GM19351 (cell line): ENCODE data around the gene TMEM51.
"Not testable (repeated sequence)": the region's sequence is repeated elsewhere in the genome, so short reads cannot be mapped to it uniquely, and the experiment has no call there.

Experiments used
- ATAC-seq: cut with Tn5 transposase; IDR thresholded peaks from one replicate; pipeline ENCODE4 v1.9.1; 2021; ENCODE audit warnings: mild to moderate bottlenecking, moderate library complexity; ENCODE audit not compliant: unreplicated experiment

TMEM51 gene

GRCh38 chr1:15125101-15125745 lies 28.3 kb upstream of the TMEM51 start:
- no peak for ATAC-seq

DNA sequence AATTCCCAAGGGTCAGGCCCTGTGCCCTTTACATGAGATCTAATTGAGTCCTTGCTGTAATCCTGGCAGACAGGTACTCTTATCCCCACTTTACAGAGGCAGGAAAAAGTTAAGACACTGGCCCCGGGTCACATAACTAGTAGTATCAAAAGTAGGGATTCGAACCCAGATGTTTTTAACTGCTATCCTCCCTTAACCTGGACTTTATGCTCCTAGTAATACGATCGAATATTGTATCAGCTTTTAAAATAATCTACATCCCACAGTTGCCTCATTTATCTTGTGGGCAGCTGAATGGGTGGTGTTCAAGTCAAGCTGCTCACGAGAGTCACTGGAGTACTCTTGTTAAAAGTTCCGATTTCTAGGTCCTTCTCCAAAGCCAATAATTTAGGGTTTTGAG lies 25.5 kb upstream of the TMEM51 start:
- ATAC-seq = no peak

- peak; percentile 78 for ATAC-seq
Measured at GRCh38 chr1:15128520-15129313, 24.8 kb upstream of the TMEM51 start.

- no peak for ATAC-seq
Measured at GRCh38 chr1:15129944-15130343, 23.6 kb upstream of the TMEM51 start.

GRCh38 chr1:15130607-15131006 lies 22.9 kb upstream of the TMEM51 start:
- no peak for ATAC-seq

DNA sequence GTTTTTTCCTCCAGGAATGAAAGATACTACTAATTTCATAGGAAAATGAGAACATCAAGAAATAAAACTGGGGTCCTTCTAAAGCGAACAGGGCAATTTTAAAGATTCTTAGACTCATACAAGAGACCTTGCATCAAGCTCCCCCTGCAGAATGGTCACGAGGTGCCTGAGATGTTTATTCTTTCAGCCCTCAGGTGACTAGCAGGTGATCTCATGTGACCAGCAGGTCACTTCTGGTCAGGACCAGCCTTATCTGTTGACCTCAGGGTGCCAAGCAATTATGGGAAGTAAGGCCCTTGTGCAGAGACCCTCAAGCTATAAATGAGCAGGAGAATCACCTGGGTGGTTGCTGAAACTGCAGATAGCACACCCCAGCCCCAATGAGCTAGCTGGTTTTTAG lies 20.6 kb upstream of the TMEM51 start:
- no peak for ATAC-seq

- ATAC-seq = no peak
Measured at GRCh38 chr1:15134285-15134684, 19.3 kb upstream of the TMEM51 start.

DNA sequence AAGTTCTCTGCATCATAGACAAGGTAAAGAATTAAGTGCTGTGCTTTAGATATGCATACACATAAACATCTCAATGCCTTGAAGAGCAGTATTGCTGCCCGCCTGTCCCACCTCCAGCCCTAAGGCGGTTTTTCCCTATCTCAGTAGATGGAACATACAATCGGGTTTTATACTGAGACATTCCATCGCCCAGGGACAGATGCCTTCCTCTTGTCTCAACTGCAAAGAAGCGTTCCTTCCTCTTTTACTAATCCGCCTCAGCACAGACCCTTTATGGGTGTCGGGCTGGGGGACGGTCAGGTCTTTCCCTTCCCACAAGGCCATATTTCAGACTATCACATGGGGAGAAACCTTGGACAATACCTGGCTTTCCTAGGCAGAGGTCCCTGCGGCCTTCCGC lies 17.9 kb upstream of the TMEM51 start:
- ATAC-seq = not testable (repeated sequence)

DNA sequence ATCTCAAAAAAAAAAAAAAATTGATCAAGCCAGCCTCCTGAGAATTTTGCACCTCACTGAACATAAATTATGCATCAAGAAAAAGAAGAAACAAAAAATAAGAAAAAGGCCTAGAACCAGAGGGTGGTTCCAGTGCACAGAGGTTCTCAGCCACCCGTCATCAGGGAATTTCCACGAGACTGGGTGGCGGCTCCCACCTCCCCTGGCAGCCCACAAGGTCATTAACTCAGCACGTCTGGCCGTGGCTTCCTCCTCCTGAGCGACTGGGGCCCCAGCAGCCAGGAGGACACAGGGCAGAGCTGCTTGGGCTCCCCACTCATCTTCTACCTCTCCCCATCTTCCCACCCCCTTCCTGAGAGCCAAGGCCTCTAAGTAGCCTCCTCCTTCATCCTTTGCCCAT lies 15.7 kb upstream of the TMEM51 start:
- ATAC-seq = no peak

DNA sequence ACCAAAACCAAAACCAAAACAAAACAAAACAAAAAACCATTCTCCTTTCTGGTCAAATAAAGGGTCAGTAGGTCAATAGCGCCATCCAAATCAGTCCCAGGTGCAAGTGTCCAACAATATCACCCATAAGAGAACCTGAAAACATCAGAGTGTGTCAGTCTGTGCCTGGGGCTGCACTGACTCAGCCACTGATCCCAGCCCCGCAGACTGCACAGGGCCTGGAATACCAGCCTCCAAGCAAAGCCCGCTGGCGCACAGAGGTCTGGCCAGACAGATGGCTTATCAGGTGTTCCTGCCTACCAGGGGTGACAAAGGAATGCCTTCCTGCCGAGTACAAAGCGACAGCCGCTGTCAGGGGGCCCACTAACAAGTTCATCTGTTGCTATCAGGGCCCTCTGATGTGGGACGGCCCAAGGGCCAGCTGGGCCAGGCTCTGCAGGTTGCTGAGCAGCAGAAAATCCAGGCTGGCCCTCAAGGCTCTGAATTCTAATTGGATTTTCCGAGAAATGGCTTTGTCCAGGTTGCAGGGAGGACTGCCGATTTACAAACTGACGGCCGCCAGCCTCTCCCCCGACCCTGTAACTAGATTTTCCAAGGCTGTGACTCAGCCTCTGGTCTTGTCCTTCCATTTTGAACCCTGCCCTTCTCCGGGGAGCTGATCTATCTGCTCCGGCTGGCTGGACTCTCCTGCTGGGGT lies 13.7 kb upstream of the TMEM51 start:
- no peak for ATAC-seq

DNA sequence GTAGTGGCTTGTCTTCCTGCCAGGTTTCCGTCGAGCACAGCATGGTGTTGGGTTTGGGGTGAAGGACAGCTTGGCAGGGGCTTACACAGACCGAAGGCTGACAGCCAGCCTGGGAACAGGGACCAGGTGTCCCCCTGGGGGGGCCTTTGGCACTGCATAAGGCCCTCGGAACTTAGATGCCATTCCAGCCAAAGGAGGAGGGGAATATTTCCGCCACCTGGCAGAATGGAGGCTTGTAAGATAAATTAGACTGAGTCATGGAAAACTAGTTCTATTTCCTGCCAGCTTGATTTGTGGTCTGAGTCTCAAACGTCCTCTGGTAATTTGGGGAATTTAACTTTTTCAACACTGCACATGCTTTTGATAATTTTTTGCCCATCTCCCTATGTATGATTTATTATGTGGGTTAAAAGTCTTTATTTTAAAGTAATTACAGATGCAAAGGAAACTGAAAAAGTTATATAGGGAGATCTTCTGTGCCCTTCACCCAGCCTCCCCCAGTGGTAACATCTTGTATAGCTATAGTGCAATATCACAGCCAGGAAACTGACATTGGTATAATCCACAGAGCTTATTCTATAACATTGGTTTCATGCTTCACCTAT lies 11.5 kb upstream of the TMEM51 start:
- ATAC-seq = no peak

- no peak for ATAC-seq
Measured at GRCh38 chr1:15145327-15145726, 8.2 kb upstream of the TMEM51 start.

DNA sequence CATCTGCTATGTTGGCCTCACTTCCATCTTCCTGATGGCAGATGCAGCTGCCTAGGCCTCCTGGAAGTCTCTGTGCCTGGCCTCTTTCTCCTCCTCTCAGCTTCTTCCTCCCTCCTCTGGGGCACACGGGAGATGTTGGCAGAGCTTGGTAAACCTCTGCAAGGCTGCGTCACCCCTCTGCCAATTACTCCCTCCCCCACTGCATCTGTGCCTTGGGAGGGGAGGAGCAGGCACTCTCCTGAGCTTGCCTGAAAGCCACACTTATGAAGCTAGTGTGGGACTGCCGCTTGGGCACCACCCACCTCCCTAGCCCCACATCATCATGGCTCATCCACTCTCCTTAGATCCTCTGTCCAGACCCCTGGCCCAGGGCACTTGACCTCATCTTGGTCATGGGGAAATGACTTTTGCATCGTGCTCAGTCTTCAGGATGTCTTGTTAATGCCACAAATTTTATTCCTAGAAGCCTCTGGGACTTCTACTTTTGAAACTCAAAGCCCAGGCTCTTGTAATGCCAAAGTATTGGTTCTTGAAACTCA lies 7.3 kb upstream of the TMEM51 start:
- no peak for ATAC-seq

- no peak for ATAC-seq
Measured at GRCh38 chr1:15146971-15147376, 6.6 kb upstream of the TMEM51 start.

DNA sequence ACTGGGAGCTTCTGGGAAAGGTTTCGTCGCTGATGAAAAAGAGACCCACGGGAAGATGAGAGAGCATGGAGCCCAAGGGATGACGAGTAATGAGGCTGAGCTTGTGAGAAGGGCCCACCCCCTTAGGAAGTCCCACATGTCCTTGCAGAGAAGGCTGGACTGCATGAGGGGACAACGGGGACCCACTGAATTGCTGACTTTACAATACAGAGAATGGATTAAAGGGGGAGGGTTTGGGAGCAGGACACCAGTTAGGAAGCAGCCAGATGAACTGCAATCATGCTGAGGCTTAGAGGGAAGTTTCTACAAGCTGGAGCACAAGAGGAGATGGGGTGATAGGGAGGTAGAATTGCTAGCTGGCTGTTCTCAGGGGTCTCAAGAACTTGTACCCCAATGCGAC lies 5.5 kb upstream of the TMEM51 start:
- ATAC-seq = no peak

DNA sequence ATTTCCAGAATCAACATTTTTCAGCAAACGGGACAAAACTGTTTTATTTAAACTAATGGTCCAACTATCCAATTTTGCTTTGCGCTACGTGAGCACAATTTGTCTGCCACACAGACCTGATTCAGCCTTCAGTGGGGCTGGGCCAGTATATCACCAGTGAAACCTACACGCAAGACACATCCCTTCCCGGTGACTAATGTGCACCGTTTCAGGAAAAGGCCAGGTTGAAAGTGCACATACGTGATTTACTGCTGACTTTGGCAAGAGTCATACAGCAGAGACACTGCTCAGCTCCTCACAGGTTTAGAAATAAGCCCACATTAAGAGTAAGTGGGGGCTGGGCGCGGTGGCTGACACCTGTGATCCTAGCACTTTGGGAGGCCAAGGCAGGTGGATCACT lies 5.1 kb upstream of the TMEM51 start:
- no peak for ATAC-seq

DNA sequence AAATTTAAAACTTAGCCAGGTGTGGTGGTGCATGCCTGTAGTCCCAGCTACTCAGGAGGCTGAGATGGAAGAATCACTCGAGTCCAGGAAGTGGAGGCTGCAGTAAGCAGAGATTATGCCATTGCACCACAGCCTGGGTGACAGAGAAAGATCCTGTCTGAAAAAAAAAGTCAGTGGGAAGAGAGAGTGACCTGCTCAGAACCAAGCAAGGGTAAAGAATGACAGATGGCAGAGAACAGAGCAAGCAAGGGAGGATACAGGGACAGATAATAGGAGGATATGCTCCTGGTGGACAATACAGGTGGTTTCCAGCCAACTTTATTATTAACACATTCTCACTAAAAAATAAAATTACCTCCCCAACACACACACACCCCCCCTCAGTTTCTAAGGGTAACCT lies 4.6 kb upstream of the TMEM51 start:
- no peak for ATAC-seq

GRCh38 chr1:15150376-15150775 lies 3.2 kb upstream of the TMEM51 start:
- no peak for ATAC-seq

GRCh38 chr1:15151377-15151806 lies 2.2 kb upstream of the TMEM51 start:
- ATAC-seq = no peak

DNA sequence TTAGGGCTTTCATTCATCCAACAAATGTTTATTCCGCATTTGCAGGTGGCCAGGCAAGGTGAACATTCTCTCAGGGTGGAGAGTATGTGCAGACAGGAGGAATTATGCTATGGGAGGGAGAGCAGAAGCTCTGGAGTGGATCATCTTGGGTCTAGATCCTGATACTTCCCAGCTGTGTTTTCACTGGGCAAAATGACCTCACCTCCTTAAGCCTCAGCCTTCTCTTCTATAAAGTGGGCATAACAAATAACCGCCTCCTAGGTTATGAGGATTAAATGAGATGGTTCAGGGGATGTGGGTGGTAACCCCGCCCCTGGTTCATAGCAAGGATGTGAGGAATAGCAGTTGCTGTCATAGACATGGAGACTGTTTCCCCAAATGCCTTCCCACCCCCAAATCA lies 1.7 kb upstream of the TMEM51 start:
- no peak for ATAC-seq
